HepG2 (cell line): Measurements from ENCODE around the gene RNLS. TPM values are rescaled to one million over a fixed set of nuclear protein-coding genes. Genes with fewer than 3 reads are reported as not detected.

Source experiments
- ATAC-seq: fragments of 200-7000 bp; cut with Tn5 transposase; 3 replicates; pipeline ENCODE4 v1.9.1; 2020; ENCODE audit warnings: mild to moderate bottlenecking, moderate library complexity
- BruUV-seq: library from RNA; stranded (reverse); fragments of 400-500 nt; replicated peaks from 2 replicates; lab custom pipeline; 2021; lab: Mats Ljungman, UMichigan
- CTCF ChIA-PET: fragments of 300-600 bp; formaldehyde crosslinking; extraction: SDS; loops from one replicate; lab custom pipeline; 2021; ENCODE audit warnings: low total read pairs, inconsistent platforms, low intra/inter-chr PET ratio; lab: Yijun Ruan, JAX
- POLR2A ChIA-PET: fragments of 350-600 bp; sonication (Branson Sonifier 250); formaldehyde crosslinking; loops from one replicate; lab custom pipeline; 2020; ENCODE audit warnings: antibody characterized with exemption, inconsistent platforms; lab: Yijun Ruan, JAX
- DNase-seq: peaks from one replicate; pipeline ENCODE4 v3.0.0-alpha.2; 2015; ENCODE audit warnings: low spot score
- FAIRE-seq: peaks from 3 replicates; lab custom pipeline; 2011; peaks lifted over from hg19 to GRCh38; lab: Jason Lieb, UNC
- H2AFZ ChIP-seq: one replicate; pipeline ENCODE4 v1.6.1; 2011; ENCODE audit warnings: low read length, inconsistent platforms
- H3K27ac ChIP-seq: fragments of 300-600 bp; 3 replicates; pipeline ENCODE4 v1.8.0; 2011; ENCODE audit warnings: mixed run types, mild to moderate bottlenecking, mixed read lengths, low read length, inconsistent platforms; ENCODE audit not compliant: insufficient read depth; ENCODE audit errors: extremely low read length
- H3K27me3 ChIP-seq, 2 experiments: fragments of 200-600 bp in 1 of 2; 2 replicates in 1 of 2; 3 replicates in 1 of 2; pipeline versions ENCODE4 v1.6.0 to v1.8.0; 2011; ENCODE audit warnings: low read length in 2 of 2, mild to moderate bottlenecking in 2 of 2, moderate library complexity in 2 of 2, inconsistent platforms in 1 of 2; ENCODE audit not compliant: insufficient read depth in 2 of 2, control insufficient read depth in 1 of 2
- H3K36me3 ChIP-seq, 2 experiments: fragments of 200-600 bp in 1 of 2; replicated peaks in 1 of 2; 2 replicates in 1 of 2; 3 replicates in 1 of 2; pipeline versions ENCODE4 v1.5.1 to v1.8.0; 2011; ENCODE audit warnings: low read length in 2 of 2, inconsistent platforms in 1 of 2; ENCODE audit not compliant: insufficient read depth in 2 of 2, control insufficient read depth in 1 of 2
- H3K4me1 ChIP-seq: 2 replicates; pipeline ENCODE4 v1.5.1; 2012; ENCODE audit warnings: low read length, inconsistent platforms; ENCODE audit not compliant: insufficient read depth
- H3K4me2 ChIP-seq: 2 replicates; pipeline ENCODE4 v1.6.0; 2011; ENCODE audit warnings: low read depth, low read length, inconsistent platforms
- H3K4me3 ChIP-seq, 3 experiments: fragments of 200-600 bp in 1 of 3; sonication (generic), shearing (Covaris generic) in 1 of 3; replicated peaks in 1 of 3; 2 replicates each; pipeline ENCODE4 v1.5.1; 2011 to 2016; ENCODE audit warnings: low read length in 3 of 3, inconsistent platforms in 2 of 3, low read depth in 2 of 3, mild to moderate bottlenecking in 2 of 3, control low read depth in 1 of 3, mixed read lengths in 1 of 3; ENCODE audit not compliant: insufficient read depth in 1 of 3
- H3K79me2 ChIP-seq: one replicate; pipeline ENCODE4 v1.6.1; 2011; ENCODE audit warnings: low read length, inconsistent platforms; ENCODE audit not compliant: insufficient read depth
- H3K9ac ChIP-seq: 2 replicates; pipeline ENCODE4 v1.6.0; 2011; ENCODE audit warnings: mild to moderate bottlenecking, low read depth, low read length, inconsistent platforms; ENCODE audit not compliant: insufficient read depth
- H3K9me3 ChIP-seq: 2 replicates; pipeline ENCODE4 v1.5.1; 2012; ENCODE audit warnings: mild to moderate bottlenecking, low read length
- H4K20me1 ChIP-seq: 2 replicates; pipeline ENCODE4 v1.6.0; 2011; ENCODE audit warnings: inconsistent platforms, mild to moderate bottlenecking, low read length, moderate library complexity; ENCODE audit not compliant: insufficient read depth
- GMEB2 ChIP-seq: IDR thresholded peaks from 2 replicates; pipeline ENCODE4 v1.6.1; 2016; ENCODE audit warnings: missing biosample characterization, missing genetic modification reagents, low read depth
- IKZF4 ChIP-seq: sonication (generic); formaldehyde crosslinking; IDR thresholded peaks from 2 replicates; pipeline ENCODE4 v1.5.1; 2020; ENCODE audit warnings: borderline replicate concordance, mild to moderate bottlenecking, low read depth, missing genetic modification reagents; ENCODE audit errors: not compliant biosample characterization
- MIXL1 ChIP-seq: IDR thresholded peaks from 2 replicates; pipeline ENCODE4 v1.6.1; 2016
- PRMT3 ChIP-seq: sonication (generic); formaldehyde crosslinking; IDR thresholded peaks from 2 replicates; pipeline ENCODE4 v1.8.1; 2022; ENCODE audit warnings: low read depth, mild to moderate bottlenecking, moderate library complexity, missing genetic modification reagents, borderline replicate concordance
- SMAD9 ChIP-seq: sonication (generic); formaldehyde crosslinking; IDR thresholded peaks from 2 replicates; pipeline ENCODE4 v1.5.1; 2020; ENCODE audit warnings: mild to moderate bottlenecking, missing genetic modification reagents
- THAP11 ChIP-seq: IDR thresholded peaks from 2 replicates; pipeline ENCODE4 v1.6.1; 2016; ENCODE audit warnings: missing biosample characterization, missing genetic modification reagents
- U2AF1 ChIP-seq: fragments of 200-400 bp; formaldehyde crosslinking; optimal IDR thresholded peaks from 2 replicates; pipeline ENCODE3; 2017; ENCODE audit warnings: mild to moderate bottlenecking, low read depth, low read length
- ZFP41 ChIP-seq: sonication (generic); formaldehyde crosslinking; IDR thresholded peaks from 2 replicates; pipeline ENCODE4 v1.4.0; 2020; ENCODE audit warnings: mild to moderate bottlenecking, missing genetic modification reagents, borderline replicate concordance
- ZKSCAN8 ChIP-seq: IDR thresholded peaks from 2 replicates; pipeline ENCODE4 v1.6.1; 2016; ENCODE audit warnings: borderline replicate concordance, missing genetic modification reagents, missing compliant biosample characterization
- ZNF143 ChIP-seq: sonication (generic); formaldehyde crosslinking; IDR thresholded peaks from 2 replicates; pipeline ENCODE4 v1.4.0; 2020; ENCODE audit warnings: missing genetic modification reagents
- ZNF547 ChIP-seq: sonication (generic); formaldehyde crosslinking; IDR thresholded peaks from 2 replicates; pipeline ENCODE4 v1.5.1; 2020; ENCODE audit warnings: mild to moderate bottlenecking, missing genetic modification reagents
- ZNF552 ChIP-seq: sonication (generic); formaldehyde crosslinking; IDR thresholded peaks from 2 replicates; pipeline ENCODE4 v1.9.0; 2022; ENCODE audit warnings: missing genetic modification reagents, mild to moderate bottlenecking, borderline replicate concordance
- ZNF75D ChIP-seq: sonication (generic); formaldehyde crosslinking; IDR thresholded peaks from 2 replicates; pipeline ENCODE4 v1.8.1; 2023; ENCODE audit warnings: missing genetic modification reagents, mild to moderate bottlenecking, borderline replicate concordance
- ZNF775 ChIP-seq: sonication (generic); formaldehyde crosslinking; IDR thresholded peaks from 2 replicates; pipeline ENCODE4 v1.4.0; 2020; ENCODE audit warnings: missing genetic modification reagents, mild to moderate bottlenecking, moderate library complexity, borderline replicate concordance
- ZNF891 ChIP-seq: sonication (generic); formaldehyde crosslinking; IDR thresholded peaks from 2 replicates; pipeline ENCODE4 v1.5.0; 2020; ENCODE audit warnings: mild to moderate bottlenecking, missing genetic modification reagents
- WGBS: methylation state at CpG from one replicate; pipeline ENCODE4 v1.1.6; 2017; ENCODE audit warnings: low lambda C conversion rate; 5-methylcytosine and 5-hydroxymethylcytosine counted together
- in situ Hi-C: cut with HindIII; loops from 2 replicates; pipeline ENCODE4 v1.10.0; 2017; ENCODE audit warnings: low pct_unique_long_range_greater_than_20kb; ENCODE audit not compliant: extremely low pct_ligation_motif_present
- intact Hi-C: fragments of 100-400 bp; cut with micrococcal nuclease; formaldehyde crosslinking; loops from one replicate; pipeline ENCODE4 v1.10.0; 2022; ENCODE audit not compliant: unreplicated experiment
- polyA plus RNA-seq, 8 experiments: library from polyadenylated mRNA; depleted of rRNA in 3 of 8; stranded (reverse) in 7 of 8; unstranded in 1 of 8; fragments of >200 nt; fragmentation: Illumina TruSeq in 4 of 8; extraction: Trizol in 4 of 8; gene quantifications; 2 replicates each; pipeline versions ENCODE4 v1.2.1 to v1.2.3, GENCODE V29; 2011 to 2016; ENCODE audit warnings: low read depth in 4 of 8, missing spikeins in 1 of 8, mixed read lengths in 1 of 8; ENCODE audit not compliant: insufficient read depth in 1 of 8
- total RNA-seq, 5 experiments: library from RNA; depleted of rRNA; stranded (reverse); fragments of >200 nt; fragmentation: Illumina TruSeq; extraction: Trizol; gene quantifications; 2 replicates each; pipeline ENCODE4 v1.2.3, GENCODE V29; 2016; ENCODE audit warnings: low read depth in 1 of 5
- TF ChIP-seq, protein P1 (sequence below): sonication (generic); formaldehyde crosslinking; IDR thresholded peaks from 2 replicates; pipeline ENCODE4 v1.4.0; 2020; ENCODE audit warnings: missing genetic modification reagents

RNLS gene
- total and polyA plus RNA-seq, 2 of the 13 experiments (the other 11 are each of a cell fraction or from before 2014, with no cell fraction given), result not detected

- ChIA-PET CTCF (no interaction called here), POLR2A (no interaction called here)
- Histone ChIP-seq H2AFZ (no peak overlapping the region), H3K9ac (no peak overlapping the region), H3K4me2 (no peak overlapping the region), H4K20me1 (no peaks in the 10 kb centered on the region), H3K4me3 (no peak overlapping the region), H3K4me1 (no peaks in the 10 kb centered on the region), H3K9me3 (no peaks in the 10 kb centered on the region), H3K36me3 (no peaks in the 10 kb centered on the region), H3K27me3 (no peaks in the 10 kb centered on the region), H3K27ac (no peak overlapping the region), H3K79me2 (no peaks in the 10 kb centered on the region)
- 100% methylated on average over 1 of the region's 1 CpG for WGBS
- no peak for FAIRE-seq
- BruUV-seq, result no TSS peak
- DNase-seq, result no peak
- in situ Hi-C loops, result no loop called here
- TF ChIP-seq ZNF552 (CRISPR knock-in tag) (no peak), IKZF4 (CRISPR knock-in tag) (no peak), U2AF1 (no peak), ZNF143 (no peak), ZFP41 (no peak), ZNF891 (CRISPR knock-in tag) (no peak)
- intact Hi-C loops, result no loop called here
- no peak for ATAC-seq
Observed at GRCh38 chr10:88418871-88419270, 164.2 kb downstream of the RNLS start.

- no peak for DNase-seq
- Histone ChIP-seq H4K20me1 (no peaks in the 10 kb centered on the region), H3K4me3 (no peak overlapping the region), H2AFZ (no peak overlapping the region), H3K79me2 (no peaks in the 10 kb centered on the region), H3K4me2 (no peak overlapping the region), H3K27ac (no peak overlapping the region), H3K9me3 (no peaks in the 10 kb centered on the region), H3K4me1 (no peaks in the 10 kb centered on the region), H3K27me3 (no peaks in the 10 kb centered on the region), H3K36me3 (no peaks in the 10 kb centered on the region), H3K9ac (no peak overlapping the region)
- in situ Hi-C loops, result no loop called here
- CTCF ChIA-PET, result no interaction called here
- WGBS, result 2% methylated on average over 3 of the region's 3 CpGs
- POLR2A ChIA-PET, result no interaction called here
- intact Hi-C loops, result no loop called here
- no peak for ATAC-seq
- no TSS peak for BruUV-seq
- FAIRE-seq, result no peak
- TF ChIP-seq PRMT3 (CRISPR knock-in tag), result no peak
- no peak for TF ChIP-seq GMEB2 (CRISPR knock-in tag)
- TF ChIP-seq THAP11 (CRISPR knock-in tag), result no peak
- TF ChIP-seq ZNF547 (CRISPR knock-in tag), result no peak
- TF ChIP-seq SMAD9, result no peak
- no peak for TF ChIP-seq ZNF775 (CRISPR knock-in tag)
- no peak for TF ChIP-seq MIXL1
- TF ChIP-seq, protein P1, sequence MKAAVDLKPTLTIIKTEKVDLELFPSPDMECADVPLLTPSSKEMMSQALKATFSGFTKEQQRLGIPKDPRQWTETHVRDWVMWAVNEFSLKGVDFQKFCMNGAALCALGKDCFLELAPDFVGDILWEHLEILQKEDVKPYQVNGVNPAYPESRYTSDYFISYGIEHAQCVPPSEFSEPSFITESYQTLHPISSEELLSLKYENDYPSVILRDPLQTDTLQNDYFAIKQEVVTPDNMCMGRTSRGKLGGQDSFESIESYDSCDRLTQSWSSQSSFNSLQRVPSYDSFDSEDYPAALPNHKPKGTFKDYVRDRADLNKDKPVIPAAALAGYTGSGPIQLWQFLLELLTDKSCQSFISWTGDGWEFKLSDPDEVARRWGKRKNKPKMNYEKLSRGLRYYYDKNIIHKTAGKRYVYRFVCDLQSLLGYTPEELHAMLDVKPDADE (CRISPR knock-in tag), result no peak
- no peak for TF ChIP-seq ZNF75D (CRISPR knock-in tag)
- no peak for TF ChIP-seq ZKSCAN8 (CRISPR knock-in tag)
Observed at GRCh38 chr10:88417387-88418030, 165.6 kb downstream of the RNLS start.
